CD4-positive, alpha-beta T cell (primary cell): Measurements from ENCODE around the gene TAS1R3. TPM values are rescaled to one million over a fixed set of nuclear protein-coding genes. Genes with fewer than 3 reads are reported as not detected.

Experiments used
- ATAC-seq: fragments of 200-7000 bp; cut with Tn5 transposase; one replicate; pipeline ENCODE4 v1.10.0; 2022; ENCODE audit warnings: mild to moderate bottlenecking; ENCODE audit not compliant: poor library complexity
- CTCF ChIA-PET: fragments of 350-600 bp; sonication (Branson Sonifier 250); formaldehyde crosslinking; loops from one replicate; lab custom pipeline; 2021; ENCODE audit warnings: antibody characterized with exemption, inconsistent platforms; lab: Charles Lee
- POLR2A ChIA-PET: fragments of 350-600 bp; sonication (Branson Sonifier 250); formaldehyde crosslinking; loops from one replicate; lab custom pipeline; 2021; ENCODE audit warnings: antibody characterized with exemption, inconsistent platforms; lab: Charles Lee
- DNase-seq, 14 experiments: peaks; one replicate each; pipeline ENCODE4 v3.0.0-alpha.2; 2013 to 2020; ENCODE audit warnings: mixed read lengths in 2 of 14
- H3K27ac ChIP-seq, 2 donors: one replicate each; pipeline versions ENCODE4 v1.5.1 to v1.7.0; 2013; ENCODE audit warnings: low read length in 2 of 2, low read depth in 1 of 2, mild to moderate bottlenecking in 1 of 2
- H3K27me3 ChIP-seq, 2 experiments: 1 replicate in 1 of 2; 2 replicates in 1 of 2; pipeline versions ENCODE4 v1.6.1 to v1.7.0; 2013; ENCODE audit warnings: low read length in 2 of 2, control low read depth in 1 of 2, mild to moderate bottlenecking in 1 of 2, moderate library complexity in 1 of 2; ENCODE audit not compliant: insufficient read depth in 2 of 2, control insufficient read depth in 1 of 2
- H3K36me3 ChIP-seq: one replicate; pipeline ENCODE4 v1.6.1; 2013; ENCODE audit warnings: low read length, control low read depth; ENCODE audit not compliant: insufficient read depth
- H3K4me1 ChIP-seq: one replicate; pipeline ENCODE4 v1.6.1; 2013; ENCODE audit warnings: low read length, control low read depth; ENCODE audit not compliant: insufficient read depth
- H3K4me3 ChIP-seq: one replicate; pipeline ENCODE4 v1.5.1; 2013; ENCODE audit warnings: mild to moderate bottlenecking, low read length, moderate library complexity
- H3K9me3 ChIP-seq, 2 experiments: 1 replicate in 1 of 2; 2 replicates in 1 of 2; pipeline versions ENCODE4 v1.6.1 to v1.7.0; 2013; ENCODE audit warnings: low read length in 2 of 2, mild to moderate bottlenecking in 2 of 2, control low read depth in 1 of 2, moderate library complexity in 1 of 2; ENCODE audit not compliant: control insufficient read depth in 1 of 2, insufficient read depth in 1 of 2
- H3K27ac Mint-ChIP-seq: one replicate; pipeline ENCODE4 v1.8.0; 2020; ENCODE audit warnings: mixed read lengths
- H3K27me3 Mint-ChIP-seq: one replicate; pipeline ENCODE4 v1.8.0; 2021; ENCODE audit warnings: mixed read lengths
- H3K36me3 Mint-ChIP-seq: one replicate; pipeline ENCODE4 v1.8.0; 2021; ENCODE audit warnings: low read depth, mixed read lengths
- H3K4me1 Mint-ChIP-seq: one replicate; pipeline ENCODE4 v1.8.0; 2021; ENCODE audit warnings: low read depth, mixed read lengths
- H3K4me3 Mint-ChIP-seq: one replicate; pipeline ENCODE4 v1.8.0; 2020; ENCODE audit warnings: mild to moderate bottlenecking, mixed read lengths
- H3K9me3 Mint-ChIP-seq: one replicate; pipeline ENCODE4 v1.8.0; 2020; ENCODE audit warnings: mixed read lengths
- intact Hi-C, 2 experiments: fragments of 100-400 bp; cut with DNase I in 1 of 2; cut with micrococcal nuclease in 1 of 2; formaldehyde crosslinking; loops; one replicate each; pipeline versions ENCODE4 v1.15.1 to v1.9.0; 2023 to 2025; cut with DNase I, micrococcal nuclease
- total RNA-seq, 174 experiments: library from RNA in 2 of 174; stranded (reverse) in 2 of 174; gene quantifications; one replicate each; pipeline ENCODE4 v1.2.3 and lab custom pipeline; 2021 to 2026
- TF ChIP-seq, protein P1 (sequence below): fragments of 200-600 bp; IDR thresholded peaks from one replicate; pipeline ENCODE4 v1.8.0; 2022; ENCODE audit warnings: antibody characterized with exemption, mild to moderate bottlenecking

TAS1R3 gene
- total RNA-seq, 2 experiments from 2014 or later = 3.3 to 3.4 TPM

DNA sequence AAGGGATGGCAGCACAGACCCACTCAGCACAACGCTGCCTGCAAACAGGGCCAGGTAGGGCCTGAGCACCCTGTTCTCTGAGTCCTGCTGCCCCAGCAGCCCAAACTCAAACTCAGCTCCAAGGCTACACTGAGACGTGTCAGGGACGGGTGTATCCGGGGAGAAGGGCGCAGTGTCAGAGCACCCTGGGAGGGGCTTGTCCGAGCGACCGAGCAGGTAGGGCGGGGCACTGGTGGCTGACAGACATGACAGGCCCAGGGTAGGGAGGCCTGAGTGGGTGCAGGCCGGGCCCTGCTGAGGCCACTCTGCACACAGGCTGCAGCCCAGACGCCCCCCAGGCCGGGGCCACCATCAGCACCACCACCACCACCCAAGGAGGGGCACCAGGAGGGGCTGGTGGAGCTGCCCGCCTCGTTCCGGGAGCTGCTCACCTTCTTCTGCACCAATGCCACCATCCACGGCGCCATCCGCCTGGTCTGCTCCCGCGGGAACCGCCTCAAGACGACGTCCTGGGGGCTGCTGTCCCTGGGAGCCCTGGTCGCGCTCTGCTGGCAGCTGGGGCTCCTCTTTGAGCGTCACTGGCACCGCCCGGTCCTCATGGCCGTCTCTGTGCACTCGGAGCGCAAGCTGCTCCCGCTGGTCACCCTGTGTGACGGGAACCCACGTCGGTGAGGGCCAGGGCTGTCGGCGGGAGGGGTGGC is 45.3 kb upstream of the TAS1R3 start:
- DNase-seq (peak in 1 of 14 experiments; percentile 27), ATAC-seq (no peak)
- Mint-ChIP-seq H3K4me1 (no peaks in the 10 kb centered on the region), H3K27me3 (no peaks in the 10 kb centered on the region), H3K9me3 (no peaks in the 10 kb centered on the region), H3K4me3 (no peak overlapping the region), H3K27ac (no peak overlapping the region), H3K36me3 (no peaks in the 10 kb centered on the region)
- H3K27me3 ChIP-seq = no peaks in the 10 kb centered on the region
- peaks cover 0 to 3% of the 10 kb centered on the region in 2 experiments for H3K9me3 ChIP-seq
- ChIA-PET CTCF (no interaction called here), POLR2A (no interaction called here)
- no peak overlapping the region for H3K4me3 ChIP-seq
- TF ChIP-seq, protein P1, sequence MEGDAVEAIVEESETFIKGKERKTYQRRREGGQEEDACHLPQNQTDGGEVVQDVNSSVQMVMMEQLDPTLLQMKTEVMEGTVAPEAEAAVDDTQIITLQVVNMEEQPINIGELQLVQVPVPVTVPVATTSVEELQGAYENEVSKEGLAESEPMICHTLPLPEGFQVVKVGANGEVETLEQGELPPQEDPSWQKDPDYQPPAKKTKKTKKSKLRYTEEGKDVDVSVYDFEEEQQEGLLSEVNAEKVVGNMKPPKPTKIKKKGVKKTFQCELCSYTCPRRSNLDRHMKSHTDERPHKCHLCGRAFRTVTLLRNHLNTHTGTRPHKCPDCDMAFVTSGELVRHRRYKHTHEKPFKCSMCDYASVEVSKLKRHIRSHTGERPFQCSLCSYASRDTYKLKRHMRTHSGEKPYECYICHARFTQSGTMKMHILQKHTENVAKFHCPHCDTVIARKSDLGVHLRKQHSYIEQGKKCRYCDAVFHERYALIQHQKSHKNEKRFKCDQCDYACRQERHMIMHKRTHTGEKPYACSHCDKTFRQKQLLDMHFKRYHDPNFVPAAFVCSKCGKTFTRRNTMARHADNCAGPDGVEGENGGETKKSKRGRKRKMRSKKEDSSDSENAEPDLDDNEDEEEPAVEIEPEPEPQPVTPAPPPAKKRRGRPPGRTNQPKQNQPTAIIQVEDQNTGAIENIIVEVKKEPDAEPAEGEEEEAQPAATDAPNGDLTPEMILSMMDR = no peak
- no peak overlapping the region for H3K27ac ChIP-seq
- H3K36me3 ChIP-seq = no peaks in the 10 kb centered on the region
- intact Hi-C loops = no loop called here
- H3K4me1 ChIP-seq = peaks cover 4% of the 10 kb centered on the region

DNA sequence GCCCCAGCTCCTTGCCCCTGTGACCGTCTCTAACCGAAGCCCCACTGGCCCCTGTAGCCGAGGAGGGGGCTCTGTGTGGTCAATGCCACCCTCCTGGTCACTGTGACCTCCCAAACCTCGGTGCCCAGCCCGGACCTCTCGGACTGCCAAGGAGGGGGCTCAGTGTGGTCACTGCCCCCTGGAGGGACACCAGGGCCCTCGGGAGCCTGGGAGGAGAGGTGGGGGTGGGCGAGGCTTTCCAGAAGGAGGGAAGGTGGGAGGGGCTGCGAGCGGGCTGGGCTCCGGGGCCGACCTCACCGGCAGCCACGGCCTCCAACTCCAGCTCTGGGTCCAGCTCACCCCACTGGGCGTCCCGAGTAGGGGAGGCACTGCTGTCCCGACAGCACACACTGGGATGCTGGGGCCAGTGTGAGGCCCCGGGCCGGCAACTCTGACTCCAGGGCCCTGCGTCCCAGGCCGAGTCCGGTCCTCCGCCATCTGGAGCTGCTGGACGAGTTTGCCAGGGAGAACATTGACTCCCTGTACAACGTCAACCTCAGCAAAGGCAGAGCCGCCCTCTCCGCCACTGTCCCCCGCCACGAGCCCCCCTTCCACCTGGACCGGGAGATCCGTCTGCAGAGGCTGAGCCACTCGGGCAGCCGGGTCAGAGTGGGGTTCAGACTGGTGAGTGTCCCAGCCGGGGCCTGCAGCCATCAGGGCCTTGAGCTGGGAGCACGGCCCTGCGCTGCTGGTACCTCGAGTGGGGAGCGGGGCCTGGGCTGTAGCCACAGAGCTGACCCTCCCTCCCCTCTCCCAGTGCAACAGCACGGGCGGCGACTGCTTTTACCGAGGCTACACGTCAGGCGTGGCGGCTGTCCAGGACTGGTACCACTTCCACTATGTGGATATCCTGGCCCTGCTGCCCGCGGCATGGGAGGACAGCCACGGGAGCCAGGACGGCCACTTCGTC is 44.5 kb upstream of the TAS1R3 start:
- ChIA-PET POLR2A (no interaction called here), CTCF (no interaction called here)
- Histone ChIP-seq H3K4me1 (peaks cover 7% of the 10 kb centered on the region), H3K9me3 (peaks cover 0 to 3% of the 10 kb centered on the region in 2 experiments), H3K36me3 (no peaks in the 10 kb centered on the region), H3K4me3 (no peak overlapping the region), H3K27ac (no peak overlapping the region), H3K27me3 (no peaks in the 10 kb centered on the region)
- H3K27ac Mint-ChIP-seq = no peak overlapping the region
- H3K36me3 Mint-ChIP-seq = no peaks in the 10 kb centered on the region
- DNase-seq (peak in 1 of 14 experiments; percentile 26), ATAC-seq (no peak)
- H3K4me3 Mint-ChIP-seq = no peak overlapping the region
- no peaks in the 10 kb centered on the region for H3K27me3 Mint-ChIP-seq
- intact Hi-C loops = no loop called here
- no peaks in the 10 kb centered on the region for H3K4me1 Mint-ChIP-seq
- no peaks in the 10 kb centered on the region for H3K9me3 Mint-ChIP-seq
- TF ChIP-seq, protein P1 = no peak

DNA sequence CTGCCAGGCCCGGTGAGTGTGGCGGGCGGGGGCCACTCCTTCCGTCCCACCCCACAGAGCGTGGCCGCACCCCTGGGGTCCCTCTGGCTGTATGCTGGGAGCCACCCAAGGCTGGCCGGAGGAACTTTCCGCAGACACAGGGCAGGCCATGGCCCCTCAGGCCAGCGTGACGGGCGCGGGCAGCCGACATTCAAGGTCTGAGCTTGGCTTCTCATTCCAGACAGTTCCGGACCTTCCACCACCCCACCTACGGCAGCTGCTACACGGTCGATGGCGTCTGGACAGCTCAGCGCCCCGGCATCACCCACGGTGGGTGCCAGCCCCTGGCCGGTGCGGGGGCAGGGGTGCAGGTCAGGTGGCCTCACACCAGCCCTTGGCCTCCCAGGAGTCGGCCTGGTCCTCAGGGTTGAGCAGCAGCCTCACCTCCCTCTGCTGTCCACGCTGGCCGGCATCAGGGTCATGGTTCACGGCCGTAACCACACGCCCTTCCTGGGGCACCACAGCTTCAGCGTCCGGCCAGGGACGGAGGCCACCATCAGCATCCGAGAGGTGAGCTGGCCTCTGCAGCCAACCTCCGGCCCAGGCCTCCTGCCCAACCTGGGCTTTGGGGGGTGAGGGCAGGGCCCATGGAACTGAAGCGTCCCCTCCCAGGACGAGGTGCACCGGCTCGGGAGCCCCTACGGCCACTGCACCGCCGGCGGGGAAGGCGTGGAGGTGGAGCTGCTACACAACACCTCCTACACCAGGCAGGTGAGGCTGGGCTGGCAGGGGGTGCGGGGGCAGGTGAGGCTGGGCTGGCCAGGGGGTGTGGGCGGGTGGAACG is 43.6 kb upstream of the TAS1R3 start:
- Mint-ChIP-seq H3K36me3 (no peaks in the 10 kb centered on the region), H3K27ac (no peak overlapping the region), H3K9me3 (no peaks in the 10 kb centered on the region), H3K4me3 (no peak overlapping the region), H3K27me3 (no peaks in the 10 kb centered on the region), H3K4me1 (no peaks in the 10 kb centered on the region)
- TF ChIP-seq, protein P1 = no peak
- ChIA-PET CTCF (no interaction called here), POLR2A (no interaction called here)
- DNase-seq (peak in 1 of 14 experiments; percentile 40), ATAC-seq (no peak)
- H3K36me3 ChIP-seq = no peaks in the 10 kb centered on the region
- H3K27me3 ChIP-seq = no peaks in the 10 kb centered on the region
- no peak overlapping the region for H3K27ac ChIP-seq
- peaks cover 14% of the 10 kb centered on the region for H3K4me1 ChIP-seq
- intact Hi-C loops = no loop called here
- no peak overlapping the region for H3K4me3 ChIP-seq
- peaks cover 0 to 3% of the 10 kb centered on the region in 2 experiments for H3K9me3 ChIP-seq
